Measurements from ENCODE around the gene SCML2.
"Not testable (repeated sequence)": the region's sequence is repeated elsewhere in the genome, so short reads cannot be mapped to it uniquely, and the experiment has no call there.

Gene SCML2

GRCh38 chrX:18271309-18271708 is 83.2 kb downstream of the SCML2 start:
- no peak for DNase-seq

GRCh38 chrX:18255059-18255458 is 99.4 kb downstream of the SCML2 start:
- no peak for DNase-seq

- DNase-seq = no peak
Measured at GRCh38 chrX:18252644-18253359, 101.7 kb downstream of the SCML2 start.

GRCh38 chrX:18229646-18230045 is 124.8 kb downstream of the SCML2 start:
- DNase-seq = not testable (repeated sequence)

GRCh38 chrX:18228069-18228468 is 126.4 kb downstream of the SCML2 start:
- no peak for DNase-seq

GRCh38 chrX:18227458-18227857 is 127.0 kb downstream of the SCML2 start:
- no peak for DNase-seq

GRCh38 chrX:18220786-18221185 is 133.7 kb downstream of the SCML2 start, which contains the start of gene BEND2:
TSS of gene BEND2 (minus strand) at chrX:18220886. CDS start at chrX:18220750, 136 bp downstream.
- no peak for DNase-seq

- no peak for DNase-seq
Measured at GRCh38 chrX:18210470-18210869, 144.0 kb downstream of the SCML2 start.

GRCh38 chrX:18206657-18207056 is 147.8 kb downstream of the SCML2 start:
- DNase-seq = no peak

GRCh38 chrX:18203631-18204030 is 150.9 kb downstream of the SCML2 start:
- DNase-seq = no peak

GRCh38 chrX:18194688-18195087 is 159.8 kb downstream of the SCML2 start:
- DNase-seq = no peak

Measured in activated naive CD4-positive, alpha-beta T cell (primary cell).